Esophagus muscularis mucosa (tissue), 4 donors: ENCODE measurements around the gene KCNG1. TPM values are rescaled to one million over a fixed set of nuclear protein-coding genes. Genes with fewer than 3 reads are reported as not detected.

Source experiments
- DNase-seq: peaks from one replicate; pipeline ENCODE4 v3.0.0-alpha.2; 2017; ENCODE audit errors: extremely low spot score
- H3K27ac ChIP-seq, 4 donors: fragments of 200-600 bp; sonication (generic); replicated peaks in 1 of 4; 1 replicate in 3 of 4; 2 replicates in 1 of 4; pipeline ENCODE4 v1.5.1; 2016 to 2019; ENCODE audit warnings: mild to moderate bottlenecking in 1 of 4
- H3K27me3 ChIP-seq, 4 donors: fragments of 200-600 bp; sonication (generic); one replicate each; pipeline versions ENCODE4 v1.5.1 to v1.6.0; 2016 to 2019
- H3K36me3 ChIP-seq, 4 donors: fragments of 200-600 bp; sonication (generic); one replicate each; pipeline ENCODE4 v1.5.1; 2016 to 2019
- H3K4me1 ChIP-seq, 4 donors: fragments of 200-600 bp; sonication (generic); one replicate each; pipeline ENCODE4 v1.5.1; 2016 to 2019
- H3K4me3 ChIP-seq, 4 donors: fragments of 200-600 bp; sonication (generic); 1 replicate in 2 of 4; 2 replicates in 2 of 4; pipeline ENCODE4 v1.5.1; 2016 to 2019; ENCODE audit warnings: mild to moderate bottlenecking in 4 of 4, moderate library complexity in 1 of 4
- H3K9me3 ChIP-seq, 4 donors: fragments of 200-600 bp; sonication (generic); 1 replicate in 3 of 4; 2 replicates in 1 of 4; pipeline ENCODE4 v1.5.1; 2016 to 2019
- CTCF ChIP-seq, 3 experiments: fragments of 200-600 bp in 2 of 3; fragments of 450-650 bp in 1 of 3; sonication (generic) in 2 of 3; IDR thresholded peaks; one replicate each; pipeline ENCODE4 v1.5.1; 2017 to 2019; ENCODE audit warnings: antibody characterized with exemption in 3 of 3, mild to moderate bottlenecking in 2 of 3, moderate library complexity in 1 of 3
- EP300 ChIP-seq: sonication (generic); formaldehyde crosslinking; IDR thresholded peaks from one replicate; pipeline ENCODE4 v1.6.1; 2017; ENCODE audit warnings: antibody characterized with exemption
- POLR2A ChIP-seq: fragments of 450-650 bp; IDR thresholded peaks from one replicate; pipeline ENCODE4 v1.6.1; 2017; ENCODE audit warnings: antibody characterized with exemption, moderate library complexity, mild to moderate bottlenecking, low read depth
- POLR2AphosphoS5 ChIP-seq, 2 donors: sonication (generic); formaldehyde crosslinking; IDR thresholded peaks; one replicate each; pipeline ENCODE4 v1.6.1; 2017; ENCODE audit warnings: antibody characterized with exemption in 2 of 2
- WGBS: methylation state at CpG from one replicate; pipeline ENCODE4 v1.1.5; 2018; 5-methylcytosine and 5-hydroxymethylcytosine counted together
- intact Hi-C: fragments of 100-400 bp; cut with DNase I; formaldehyde crosslinking; loops from one replicate; pipeline ENCODE4 v1.15.1; 2023
- total RNA-seq, 4 donors: library from RNA; depleted of rRNA; stranded (reverse); fragments of >200 nt; gene quantifications; one replicate each; pipeline versions ENCODE4 v1.1.0 to v1.2.1, GENCODE V29; 2016

Gene KCNG1
- total RNA-seq, 4 donors from 2014 or later, result 0.42 to 2.2 (median 0.64) TPM

GRCh38 chr20:51026269-51026668 lies 3.4 kb upstream of the KCNG1 start:
- peaks cover 12 to 29% (median 27%) of the 10 kb centered on the region in 4 donors for H3K4me1 ChIP-seq
- H3K4me3 ChIP-seq, result no peak overlapping the region
- DNase-seq, result no peak
- no peaks in the 10 kb centered on the region for H3K36me3 ChIP-seq
- H3K27me3 ChIP-seq, result peaks cover 6 to 82% (median 18%) of the 10 kb centered on the region in 4 donors
- intact Hi-C loops, result no loop called here
- no peak overlapping the region for H3K27ac ChIP-seq
- 82% methylated on average over 4 of the region's 4 CpGs for WGBS
- H3K9me3 ChIP-seq, result no peaks in the 10 kb centered on the region
- no peak for TF ChIP-seq POLR2A
- TF ChIP-seq EP300, result no peak
- no peak for TF ChIP-seq CTCF (IDR thresholded peaks at IDR 0.05)
- no peak for TF ChIP-seq POLR2AphosphoS5 (IDR thresholded peaks at IDR 0.05)

- no peak overlapping the region for H3K4me3 ChIP-seq
- no peak for DNase-seq
- intact Hi-C loops, result no loop called here
- peaks cover 6 to 84% (median 18%) of the 10 kb centered on the region in 4 donors for H3K27me3 ChIP-seq
- TF ChIP-seq EP300 (no peak), POLR2AphosphoS5 (IDR thresholded peaks at IDR 0.05) (no peak), CTCF (IDR thresholded peaks at IDR 0.05) (no peak), POLR2A (no peak)
- no peak overlapping the region for H3K27ac ChIP-seq
- peaks cover 12 to 19% (median 17%) of the 10 kb centered on the region in 4 donors for H3K4me1 ChIP-seq
- H3K9me3 ChIP-seq, result no peaks in the 10 kb centered on the region
- 70% methylated on average over 1 of the region's 1 CpG for WGBS
- H3K36me3 ChIP-seq, result no peaks in the 10 kb centered on the region
Measured at GRCh38 chr20:51024761-51025160, 1.9 kb upstream of the KCNG1 start.

- H3K36me3 ChIP-seq, result no peaks in the 10 kb centered on the region
- peaks cover 12 to 19% (median 17%) of the 10 kb centered on the region in 4 donors for H3K4me1 ChIP-seq
- 37% methylated on average over 11 of the region's 30 CpGs for WGBS
- no peak for TF ChIP-seq CTCF (IDR thresholded peaks at IDR 0.05)
- no peak for TF ChIP-seq POLR2AphosphoS5 (IDR thresholded peaks at IDR 0.05)
- TF ChIP-seq POLR2A, result no peak
- no peak for TF ChIP-seq EP300
- no peaks in the 10 kb centered on the region for H3K9me3 ChIP-seq
- H3K27ac ChIP-seq, result no peak overlapping the region
- peak overlapping the region; percentile 49 to 61 (median 55) for H3K4me3 ChIP-seq
- no peak for DNase-seq
- intact Hi-C loops, result no loop called here
- H3K27me3 ChIP-seq, result peaks cover 6 to 77% (median 18%) of the 10 kb centered on the region in 4 donors
Measured at GRCh38 chr20:51023617-51024155, 779 bp upstream of the KCNG1 start.

GRCh38 chr20:51022227-51022802 lies 592 bp downstream of the KCNG1 start:
- Histone ChIP-seq H3K9me3 (no peaks in the 10 kb centered on the region), H3K4me3 (peak overlapping the region; percentile 49 to 61 (median 55)), H3K36me3 (no peaks in the 10 kb centered on the region), H3K27ac (no peak overlapping the region), H3K4me1 (peaks cover 12 to 19% (median 17%) of the 10 kb centered on the region in 4 donors), H3K27me3 (peaks cover 6 to 67% (median 18%) of the 10 kb centered on the region in 4 donors)
- TF ChIP-seq EP300 (no peak), POLR2A (no peak), POLR2AphosphoS5 (IDR thresholded peaks at IDR 0.05) (no peak), CTCF (IDR thresholded peaks at IDR 0.05) (no peak)
- DNase-seq, result no peak
- intact Hi-C loops, result no loop called here
- 25% methylated on average over 6 of the region's 39 CpGs for WGBS
